CD4-positive, alpha-beta T cell treated with Interleukin-15 for 4 hours (primary cell): ENCODE data around the gene NANP.

Source experiments
- DNase-seq: peaks from one replicate; pipeline ENCODE4 v3.0.0-alpha.2; 2020; ENCODE audit warnings: low spot score

Gene NANP

GRCh38 chr20:25571240-25571639 lies 52.6 kb downstream of the NANP start:
- no peak for DNase-seq

- DNase-seq = no peak
Measured at GRCh38 chr20:25570148-25570530, 53.7 kb downstream of the NANP start.

- DNase-seq = no peak
Measured at GRCh38 chr20:25567286-25567685, 56.5 kb downstream of the NANP start.

- DNase-seq = no peak
Measured at GRCh38 chr20:25566821-25567220, 57.0 kb downstream of the NANP start.

- DNase-seq = no peak
Measured at GRCh38 chr20:25565578-25566157, 58.1 kb downstream of the NANP start.

GRCh38 chr20:25563876-25564275 lies 59.9 kb downstream of the NANP start:
- no peak for DNase-seq

- DNase-seq = no peak
Measured at GRCh38 chr20:25563362-25563761, 60.5 kb downstream of the NANP start.
